GM18520 (cell line): Measurements from ENCODE around the gene APC.

Experiments used
- ATAC-seq: cut with Tn5 transposase; IDR thresholded peaks from one replicate; pipeline ENCODE4 v1.9.1; 2021; ENCODE audit not compliant: unreplicated experiment

The APC gene

GRCh38 chr5:112776301-112776856 lies 38.7 kb downstream of the APC start:
- ATAC-seq: no peak

GRCh38 chr5:112779531-112779930 lies 41.8 kb downstream of the APC start:
- no peak for ATAC-seq

GRCh38 chr5:112784726-112785125 lies 47.0 kb downstream of the APC start:
- ATAC-seq: no peak

GRCh38 chr5:112787261-112787660 lies 49.6 kb downstream of the APC start:
- no peak for ATAC-seq

- ATAC-seq: no peak
Measured at GRCh38 chr5:112787896-112788295, 50.2 kb downstream of the APC start.

- ATAC-seq: no peak
Measured at GRCh38 chr5:112793201-112793600, 55.5 kb downstream of the APC start.

GRCh38 chr5:112794410-112794809 lies 56.7 kb downstream of the APC start:
- ATAC-seq: no peak

- ATAC-seq: no peak
Measured at GRCh38 chr5:112795342-112795741, 57.7 kb downstream of the APC start.

GRCh38 chr5:112795944-112796678 lies 58.4 kb downstream of the APC start:
- no peak for ATAC-seq

- ATAC-seq: no peak
Measured at GRCh38 chr5:112799661-112800060, 62.0 kb downstream of the APC start.

- no peak for ATAC-seq
Measured at GRCh38 chr5:112800891-112801290, 63.2 kb downstream of the APC start.

GRCh38 chr5:112811023-112811422 lies 73.3 kb downstream of the APC start:
- ATAC-seq: no peak

GRCh38 chr5:112812549-112812948 lies 74.9 kb downstream of the APC start:
- no peak for ATAC-seq

- ATAC-seq: no peak
Measured at GRCh38 chr5:112820246-112820645, 82.6 kb downstream of the APC start.

- ATAC-seq: no peak
Measured at GRCh38 chr5:112822456-112822855, 84.8 kb downstream of the APC start.

GRCh38 chr5:112823181-112823580 lies 85.5 kb downstream of the APC start:
- ATAC-seq: no peak

- no peak for ATAC-seq
Measured at GRCh38 chr5:112823656-112824055, 86.0 kb downstream of the APC start.

- no peak for ATAC-seq
Measured at GRCh38 chr5:112824197-112824596, 86.5 kb downstream of the APC start.

GRCh38 chr5:112830378-112830777 lies 92.7 kb downstream of the APC start:
- ATAC-seq: no peak

GRCh38 chr5:112833971-112834370 lies 96.3 kb downstream of the APC start:
- no peak for ATAC-seq

- ATAC-seq: no peak
Measured at GRCh38 chr5:112844489-112844888, 106.8 kb downstream of the APC start.

- no peak for ATAC-seq
Measured at GRCh38 chr5:112846556-112846955, 108.9 kb downstream of the APC start.

GRCh38 chr5:112847306-112847705 lies 109.6 kb downstream of the APC start:
- no peak for ATAC-seq
